Measurements from ENCODE around the gene ANK3. TPM values are rescaled to one million over a fixed set of nuclear protein-coding genes. Genes with fewer than 3 reads are reported as not detected.

ANK3 gene
- total RNA-seq, 1 donor: 248 TPM

- DNase-seq (ENCODE audit: low read depth): no peak
- H3K4me3 ChIP-seq (ENCODE audit: low read depth, low read length): no peak overlapping the region
- TF ChIP-seq CTCF (IDR thresholded peaks at IDR 0.05; ENCODE audit: insufficient read depth, low read length): no peak
Measured at GRCh38 chr10:60234551-60234950, 155.1 kb downstream of the ANK3 start.

DNA sequence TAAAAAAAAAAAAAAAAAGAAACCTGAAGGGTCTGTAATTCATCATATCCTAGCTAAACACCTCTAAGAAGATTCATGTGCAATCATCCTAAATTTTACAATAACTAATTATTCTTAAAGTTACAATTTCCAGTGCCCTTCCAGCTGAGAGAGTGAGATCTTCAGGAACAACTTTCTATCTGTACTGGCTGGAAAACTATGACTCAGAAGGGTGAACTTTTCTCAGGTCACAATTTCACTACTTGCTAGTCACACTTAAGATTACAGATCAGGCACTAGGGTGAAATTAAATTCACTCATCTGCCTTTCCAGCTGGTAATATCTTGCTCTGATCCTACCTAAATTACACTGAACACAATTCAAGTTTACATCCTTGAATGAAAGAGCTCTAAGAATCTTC lies 158.8 kb downstream of the ANK3 start:
- no peak overlapping the region for H3K4me3 ChIP-seq (ENCODE audit: low read depth, low read length)
- no peak for TF ChIP-seq CTCF (IDR thresholded peaks at IDR 0.05; ENCODE audit: insufficient read depth, low read length)
- DNase-seq (ENCODE audit: low read depth): peak; percentile 44

- DNase-seq (ENCODE audit: low read depth): no peak
Measured at GRCh38 chr10:60224066-60224705, 165.5 kb downstream of the ANK3 start.

GRCh38 chr10:60222047-60222446 lies 167.6 kb downstream of the ANK3 start:
- DNase-seq (ENCODE audit: low read depth): no peak
- TF ChIP-seq CTCF (IDR thresholded peaks at IDR 0.05; ENCODE audit: insufficient read depth, low read length): no peak
- H3K4me3 ChIP-seq (ENCODE audit: low read depth, low read length): no peak overlapping the region

More at GRCh38 chr10:60224066-60224705, 165.5 kb downstream of the ANK3 start:
- no peak overlapping the region for H3K4me3 ChIP-seq (ENCODE audit: low read depth, low read length)
- no peak for TF ChIP-seq CTCF (IDR thresholded peaks at IDR 0.05; ENCODE audit: insufficient read depth, low read length)

DNA sequence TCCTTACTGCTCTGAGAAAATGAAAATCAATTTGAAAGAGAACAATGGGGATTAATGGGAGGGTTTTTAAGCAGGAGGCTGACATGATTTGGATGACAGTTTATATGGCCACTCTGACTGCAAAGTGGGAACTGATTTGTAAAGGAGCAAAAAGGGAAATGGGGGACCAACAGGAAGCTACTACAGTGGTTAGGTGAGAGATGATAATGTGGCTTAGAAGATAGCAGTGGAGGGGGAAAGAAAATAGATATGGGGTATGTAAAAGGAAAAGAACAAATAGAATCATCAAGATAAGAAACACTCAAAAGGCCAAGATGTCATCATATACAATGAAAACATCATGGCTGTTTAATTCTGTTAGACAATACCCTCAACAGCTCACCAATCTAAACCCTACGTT lies 177.5 kb downstream of the ANK3 start:
- no peak for DNase-seq (ENCODE audit: low read depth)
- TF ChIP-seq CTCF (IDR thresholded peaks at IDR 0.05; ENCODE audit: insufficient read depth, low read length): no peak
- H3K4me3 ChIP-seq (ENCODE audit: low read depth, low read length): no peak overlapping the region

DNA sequence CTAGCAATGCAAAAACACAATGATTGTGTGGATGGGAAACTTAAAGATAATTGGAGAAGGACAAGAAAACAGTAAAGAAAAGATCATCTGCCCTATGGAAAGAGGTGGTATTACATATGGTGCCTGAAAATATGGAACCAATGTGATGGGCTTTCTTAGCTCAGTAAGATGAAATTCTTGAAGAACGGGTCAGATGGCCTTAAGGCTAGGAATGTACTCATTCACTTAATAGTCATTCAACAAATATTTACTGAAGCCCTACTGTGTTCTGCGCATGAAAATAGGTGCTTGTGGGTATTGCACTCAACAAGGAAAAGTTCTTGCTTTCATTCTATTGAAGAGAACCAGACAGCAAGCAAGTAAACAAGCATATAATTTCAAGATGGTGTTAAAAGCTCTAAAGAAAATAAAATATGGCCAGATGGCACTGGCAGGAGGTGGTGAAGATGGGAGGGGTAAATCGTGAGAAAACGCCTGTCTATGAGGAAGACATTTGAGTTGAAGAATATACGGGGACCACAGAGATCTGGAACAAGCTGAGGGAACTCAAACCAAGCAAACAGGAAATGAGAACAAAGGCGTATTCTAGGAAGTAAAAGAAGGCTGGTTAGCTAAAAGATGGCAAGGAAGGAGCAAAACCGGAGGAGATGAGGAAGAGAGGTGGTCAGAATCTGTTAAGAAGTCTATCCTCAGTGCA lies 179.7 kb downstream of the ANK3 start:
- H3K4me3 ChIP-seq (ENCODE audit: low read depth, low read length): no peak overlapping the region
- TF ChIP-seq CTCF (IDR thresholded peaks at IDR 0.05; ENCODE audit: insufficient read depth, low read length): no peak
- no peak for DNase-seq (ENCODE audit: low read depth)
